Astrocyte of the cerebellum (primary cell): Measurements from ENCODE around the gene PRRT1.
"Not testable (repeated sequence)": the region's sequence is repeated elsewhere in the genome, so short reads cannot be mapped to it uniquely, and the experiment has no call there.

Source experiments
- DNase-seq: peaks from one replicate; pipeline ENCODE4 v3.0.0-alpha.2; 2011; ENCODE audit warnings: low read depth
- H3K4me3 ChIP-seq: 2 replicates; pipeline ENCODE4 v1.5.1; 2011; ENCODE audit warnings: mild to moderate bottlenecking, low read depth, low read length, moderate library complexity
- CTCF ChIP-seq: IDR thresholded peaks from 2 replicates; pipeline ENCODE4 v1.5.1; 2012; ENCODE audit warnings: low read length, low read depth, moderate library complexity, mild to moderate bottlenecking; ENCODE audit errors: missing control alignments
- in situ Hi-C: cut with HindIII; loops from 2 replicates; pipeline ENCODE4 v1.10.0; 2017; ENCODE audit warnings: low sequenced_read_pairs

The PRRT1 gene

DNA sequence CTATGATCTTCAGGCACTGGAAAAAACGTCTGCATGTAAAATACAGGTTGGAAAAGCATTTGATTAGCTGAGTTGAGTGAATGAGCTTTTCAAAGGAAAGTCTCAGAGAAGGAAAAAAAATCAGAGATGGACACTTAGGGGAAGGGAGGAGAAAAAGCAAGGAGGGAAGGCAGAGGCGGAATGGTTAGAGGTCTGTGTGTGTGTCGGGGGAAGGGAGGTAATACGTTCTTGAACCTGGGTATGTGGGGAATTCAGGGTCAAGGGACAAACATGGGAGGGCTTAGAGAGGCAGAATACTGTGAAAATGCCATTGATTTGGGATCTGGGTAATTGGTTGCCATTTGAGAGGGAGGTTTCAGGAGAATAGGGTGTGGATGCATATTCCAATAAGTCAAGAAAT is 5.1 kb downstream of the PRRT1 start:
- in situ Hi-C loops: no loop called here
- DNase-seq: no peak
- no peak overlapping the region for H3K4me3 ChIP-seq
- no peak for TF ChIP-seq CTCF

GRCh38 chr6:32146287-32146686 is 5.5 kb downstream of the PRRT1 start:
- H3K4me3 ChIP-seq: no peak overlapping the region
- no peak for TF ChIP-seq CTCF
- in situ Hi-C loops: no loop called here
- DNase-seq: no peak

GRCh38 chr6:32144238-32144637 is 7.5 kb downstream of the PRRT1 start:
- H3K4me3 ChIP-seq, in situ Hi-C loops, DNase-seq: not testable (repeated sequence)

GRCh38 chr6:32140420-32141046 is 11.2 kb downstream of the PRRT1 start:
- in situ Hi-C loops: no loop called here
- TF ChIP-seq CTCF: no peak
- no peak overlapping the region for H3K4me3 ChIP-seq
- no peak for DNase-seq

DNA sequence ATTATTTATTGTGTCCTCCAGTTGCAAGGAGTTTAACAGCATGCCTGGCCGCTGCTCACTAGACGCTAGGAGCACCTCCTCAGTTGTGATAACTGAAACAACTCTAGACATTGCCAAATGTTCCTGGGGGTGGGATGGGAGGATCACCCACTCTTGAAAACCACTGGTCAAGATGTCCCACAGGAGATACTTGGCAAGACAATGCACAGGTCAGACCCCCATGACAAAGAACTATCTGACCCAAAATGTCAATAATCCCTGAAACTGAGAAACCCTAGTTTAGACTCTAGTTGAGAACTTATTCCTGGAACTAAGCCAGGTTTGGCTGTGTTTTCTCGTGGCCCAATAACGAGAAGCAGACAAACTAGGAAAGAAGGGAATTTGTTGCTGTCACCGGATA is 12.1 kb downstream of the PRRT1 start:
- TF ChIP-seq CTCF: no peak
- in situ Hi-C loops: no loop called here
- H3K4me3 ChIP-seq: no peak overlapping the region
- no peak for DNase-seq

- no peak for TF ChIP-seq CTCF
Measured at GRCh38 chr6:32137454-32137853, 14.3 kb downstream of the PRRT1 start.

GRCh38 chr6:32133786-32134185 is 18.0 kb downstream of the PRRT1 start:
- no peak overlapping the region for H3K4me3 ChIP-seq
- in situ Hi-C loops: no loop called here
- no peak for TF ChIP-seq CTCF
- no peak for DNase-seq

More at GRCh38 chr6:32137454-32137853, 14.3 kb downstream of the PRRT1 start:
- in situ Hi-C loops: no loop called here
- no peak for DNase-seq
- H3K4me3 ChIP-seq: no peak overlapping the region
